Type B pancreatic cell (in vitro differentiated cells): ENCODE results near the gene GALNT13. TPM values are rescaled to one million over a fixed set of nuclear protein-coding genes. Genes with fewer than 3 reads are reported as not detected.

Experiments used
- DNase-seq: peaks from one replicate; pipeline ENCODE4 v3.0.0; 2021; ENCODE audit warnings: mixed read lengths; ENCODE audit not compliant: unreplicated experiment; ENCODE audit errors: extremely low spot score
- H3K27ac Mint-ChIP-seq: 2 replicates; pipeline ENCODE4 v1.8.0; 2021; ENCODE audit warnings: mild to moderate bottlenecking, mixed read lengths
- H3K27me3 Mint-ChIP-seq: 2 replicates; pipeline ENCODE4 v1.8.0; 2021; ENCODE audit warnings: mixed read lengths
- H3K36me3 Mint-ChIP-seq: 2 replicates; pipeline ENCODE4 v1.8.0; 2021; ENCODE audit warnings: mixed read lengths
- H3K4me1 Mint-ChIP-seq: one replicate; pipeline ENCODE4 v1.8.0; 2021; ENCODE audit warnings: mixed read lengths; ENCODE audit not compliant: unreplicated experiment
- H3K4me3 Mint-ChIP-seq: 2 replicates; pipeline ENCODE4 v1.8.0; 2021; ENCODE audit warnings: mild to moderate bottlenecking, mixed read lengths
- H3K9me3 Mint-ChIP-seq: 2 replicates; pipeline ENCODE4 v1.8.0; 2021; ENCODE audit warnings: mixed read lengths
- CTCF ChIP-seq: fragments of 200-600 bp; sonication (generic); conservative IDR thresholded peaks from 2 replicates; pipeline ENCODE4 v1.5.0; 2021; ENCODE audit warnings: antibody characterized with exemption, mild to moderate bottlenecking
- total RNA-seq: library from RNA; stranded (reverse); gene quantifications from 2 replicates; pipeline ENCODE4 v1.2.1, GENCODE V29; 2021; ENCODE audit warnings: low replicate concordance

Gene GALNT13
- total RNA-seq, 1 donor from 2014 or later, result 5.9 TPM

- TF ChIP-seq CTCF, result no peak
- Mint-ChIP-seq H3K4me3 (no peak overlapping the region), H3K9me3 (no peaks in the 10 kb centered on the region), H3K36me3 (no peaks in the 10 kb centered on the region), H3K27me3 (no peaks in the 10 kb centered on the region), H3K4me1 (no peaks in the 10 kb centered on the region), H3K27ac (no peak overlapping the region)
- DNase-seq, result no peak
Observed at GRCh38 chr2:154067124-154067523, 195.4 kb downstream of the GALNT13 start.

- Mint-ChIP-seq H3K27me3 (no peaks in the 10 kb centered on the region), H3K4me3 (no peak overlapping the region), H3K4me1 (no peaks in the 10 kb centered on the region), H3K27ac (no peak overlapping the region), H3K9me3 (no peaks in the 10 kb centered on the region), H3K36me3 (no peaks in the 10 kb centered on the region)
- no peak for DNase-seq
- no peak for TF ChIP-seq CTCF
Observed at GRCh38 chr2:154078926-154079325, 207.2 kb downstream of the GALNT13 start.

DNA sequence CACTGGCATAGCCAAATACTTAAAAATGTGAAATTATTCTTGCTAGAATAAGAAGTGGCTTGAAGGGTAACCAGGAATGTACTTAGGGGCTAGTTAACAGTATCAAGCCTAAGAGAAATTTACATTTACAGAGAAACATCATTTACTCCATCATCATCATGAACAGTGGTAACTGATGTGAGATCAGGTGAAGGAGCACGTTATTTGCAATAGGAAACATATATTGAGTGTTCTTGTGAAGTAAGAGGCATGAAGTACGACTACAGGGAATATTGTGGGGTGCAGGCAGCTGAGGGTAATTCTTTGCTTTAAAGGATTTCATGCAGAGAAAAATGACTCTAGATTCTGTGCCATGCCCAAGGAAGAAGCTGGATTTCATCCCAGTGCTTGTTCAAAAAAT lies 220.8 kb downstream of the GALNT13 start:
- H3K4me3 Mint-ChIP-seq, result no peak overlapping the region

DNA sequence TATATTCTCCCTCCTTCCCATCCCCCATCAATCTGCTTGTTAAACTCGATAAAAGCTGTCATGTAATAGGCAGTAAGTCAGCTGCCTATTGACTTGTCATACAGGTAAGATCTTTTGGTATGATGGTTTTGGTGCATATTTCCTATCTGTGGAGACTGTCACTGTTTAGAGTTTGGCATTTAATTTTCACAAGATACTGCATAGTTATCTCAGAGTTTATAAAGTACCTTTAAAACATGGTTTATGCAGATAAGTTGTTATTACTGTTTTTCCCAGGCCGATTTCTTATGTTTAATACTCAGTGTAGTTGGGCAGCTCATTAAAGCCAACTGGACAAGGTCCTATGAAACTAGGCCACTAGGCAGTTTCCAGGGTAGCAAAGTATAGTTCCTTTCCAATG lies 222.1 kb downstream of the GALNT13 start:
- Mint-ChIP-seq H3K27ac (no peak overlapping the region), H3K4me1 (no peaks in the 10 kb centered on the region), H3K36me3 (no peaks in the 10 kb centered on the region), H3K9me3 (no peaks in the 10 kb centered on the region), H3K4me3 (no peak overlapping the region), H3K27me3 (no peaks in the 10 kb centered on the region)
- DNase-seq, result no peak
- TF ChIP-seq CTCF, result no peak

More for the DNA sequence above, 220.8 kb downstream of the GALNT13 start:
- H3K27me3 Mint-ChIP-seq, result no peaks in the 10 kb centered on the region
- H3K36me3 Mint-ChIP-seq, result no peaks in the 10 kb centered on the region
- H3K9me3 Mint-ChIP-seq, result no peaks in the 10 kb centered on the region
- H3K27ac Mint-ChIP-seq, result no peak overlapping the region
- H3K4me1 Mint-ChIP-seq, result no peaks in the 10 kb centered on the region
- no peak for TF ChIP-seq CTCF
- DNase-seq, result no peak

GRCh38 chr2:154097833-154098398 lies 226.2 kb downstream of the GALNT13 start:
- no peak for TF ChIP-seq CTCF
- Mint-ChIP-seq H3K4me1 (no peaks in the 10 kb centered on the region), H3K4me3 (no peak overlapping the region), H3K27me3 (no peaks in the 10 kb centered on the region), H3K9me3 (no peaks in the 10 kb centered on the region), H3K36me3 (no peaks in the 10 kb centered on the region), H3K27ac (no peak overlapping the region)
- DNase-seq, result no peak

DNA sequence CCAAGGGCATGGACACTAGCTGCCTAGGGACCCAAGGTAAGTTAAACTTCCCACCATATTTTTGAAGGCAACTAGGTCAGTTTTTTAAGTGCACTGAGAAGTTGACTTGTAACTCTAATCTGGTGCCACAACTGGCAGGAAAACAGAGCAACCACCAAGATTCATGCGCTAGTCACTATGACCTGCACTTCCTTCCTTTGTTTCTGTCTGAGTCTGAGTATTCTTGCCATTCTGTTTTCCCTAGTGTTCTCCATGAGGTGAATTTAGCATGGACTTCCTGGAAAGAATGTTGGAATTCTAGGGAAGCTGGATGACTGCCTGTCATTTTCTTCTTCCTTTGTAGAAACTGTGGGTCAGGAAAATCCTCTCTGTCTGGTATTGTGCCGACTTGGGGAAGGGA lies 249.0 kb downstream of the GALNT13 start:
- H3K9me3 Mint-ChIP-seq, result peaks cover 13% of the 10 kb centered on the region
- no peak overlapping the region for H3K27ac Mint-ChIP-seq
- no peak for TF ChIP-seq CTCF
- H3K4me3 Mint-ChIP-seq, result no peak overlapping the region
- H3K27me3 Mint-ChIP-seq, result no peaks in the 10 kb centered on the region
- no peaks in the 10 kb centered on the region for H3K4me1 Mint-ChIP-seq
- H3K36me3 Mint-ChIP-seq, result no peaks in the 10 kb centered on the region
- no peak for DNase-seq
